ENCODE data around the gene THY1.
"Not testable (repeated sequence)": the region's sequence is repeated elsewhere in the genome, so short reads cannot be mapped to it uniquely, and the experiment has no call there.

THY1 gene

GRCh38 chr11:119445379-119445778, 22.4 kb upstream of the THY1 start:
- DNase-seq: no peak

GRCh38 chr11:119441898-119442243, 18.9 kb upstream of the THY1 start:
- no peak for DNase-seq

- no peak for DNase-seq
Measured at GRCh38 chr11:119438599-119438998, 15.6 kb upstream of the THY1 start.

GRCh38 chr11:119437521-119437920, 14.5 kb upstream of the THY1 start:
- not testable (repeated sequence) for DNase-seq

- DNase-seq: no peak
Measured at GRCh38 chr11:119436711-119437110, 13.7 kb upstream of the THY1 start.

GRCh38 chr11:119436093-119436492, 13.1 kb upstream of the THY1 start:
- no peak for DNase-seq

GRCh38 chr11:119434591-119435330, 11.8 kb upstream of the THY1 start:
- no peak for DNase-seq

GRCh38 chr11:119433358-119433725, 10.4 kb upstream of the THY1 start:
- DNase-seq: no peak

GRCh38 chr11:119432484-119433357, 9.7 kb upstream of the THY1 start:
- DNase-seq: peak; percentile 73

GRCh38 chr11:119431523-119431922, 8.6 kb upstream of the THY1 start:
- DNase-seq: no peak

GRCh38 chr11:119427279-119427678, 4.3 kb upstream of the THY1 start:
- no peak for DNase-seq

GRCh38 chr11:119426142-119426541, 3.2 kb upstream of the THY1 start:
- no peak for DNase-seq

GRCh38 chr11:119424775-119425174, 1.8 kb upstream of the THY1 start:
- DNase-seq: no peak

GRCh38 chr11:119424276-119424675, 1.3 kb upstream of the THY1 start:
- DNase-seq: no peak

- no peak for DNase-seq
Measured at GRCh38 chr11:119423509-119424254, 710 bp upstream of the THY1 start.

GRCh38 chr11:119421941-119422808, 797 bp downstream of the THY1 start:
- peak; percentile 79 for DNase-seq

- DNase-seq: no peak
Measured at GRCh38 chr11:119421351-119421750, 1.6 kb downstream of the THY1 start.

GRCh38 chr11:119420631-119421030, 2.3 kb downstream of the THY1 start:
- DNase-seq: no peak

- no peak for DNase-seq
Measured at GRCh38 chr11:119419834-119420492, 3.0 kb downstream of the THY1 start.

- no peak for DNase-seq
Measured at GRCh38 chr11:119419246-119419645, 3.7 kb downstream of the THY1 start.

GRCh38 chr11:119418759-119419158, 4.2 kb downstream of the THY1 start:
- no peak for DNase-seq

Data from right forelimb (tissue), 1 donor.